Brain microvascular endothelial cell (primary cell): ENCODE data around the gene CHKA.

Experiments used
- DNase-seq: peaks from one replicate; pipeline ENCODE4 v3.0.0-alpha.2; 2020
- H3K27ac ChIP-seq: fragments of 250-450 bp; sonication (Bioruptor Pico); 2 replicates; pipeline ENCODE4 v1.5.1; 2020; ENCODE audit warnings: mild to moderate bottlenecking, moderate library complexity
- H3K27me3 ChIP-seq: fragments of 250-450 bp; sonication (Bioruptor Pico); replicated peaks from 2 replicates; pipeline ENCODE4 v1.5.1; 2020; ENCODE audit warnings: mild to moderate bottlenecking
- H3K36me3 ChIP-seq: fragments of 250-450 bp; sonication (Bioruptor Pico); replicated peaks from 2 replicates; pipeline ENCODE4 v1.5.1; 2020; ENCODE audit warnings: mild to moderate bottlenecking
- H3K4me3 ChIP-seq: 2 replicates; pipeline ENCODE4 v1.5.1; 2011; ENCODE audit warnings: low read depth, mild to moderate bottlenecking, control low read depth, low read length, moderate library complexity
- in situ Hi-C: cut with HindIII; loops from 2 replicates; pipeline ENCODE4 v1.10.0; 2017; ENCODE audit warnings: low sequenced_read_pairs, low pct_ligation_motif_present
- TF ChIP-seq, protein P1 (sequence below): IDR thresholded peaks from 2 replicates; pipeline ENCODE4 v1.5.1; 2011; ENCODE audit warnings: low read depth, mild to moderate bottlenecking, moderate library complexity, low read length, control low read depth, inconsistent platforms; ENCODE audit errors: missing control alignments

Gene CHKA

GRCh38 chr11:68165601-68166000 is 44.4 kb upstream of the CHKA start:
- no peak overlapping the region for H3K27ac ChIP-seq
- in situ Hi-C loops: no loop called here
- no peaks in the 10 kb centered on the region for H3K27me3 ChIP-seq

GRCh38 chr11:68164437-68164836 is 43.2 kb upstream of the CHKA start:
- TF ChIP-seq, protein P1, sequence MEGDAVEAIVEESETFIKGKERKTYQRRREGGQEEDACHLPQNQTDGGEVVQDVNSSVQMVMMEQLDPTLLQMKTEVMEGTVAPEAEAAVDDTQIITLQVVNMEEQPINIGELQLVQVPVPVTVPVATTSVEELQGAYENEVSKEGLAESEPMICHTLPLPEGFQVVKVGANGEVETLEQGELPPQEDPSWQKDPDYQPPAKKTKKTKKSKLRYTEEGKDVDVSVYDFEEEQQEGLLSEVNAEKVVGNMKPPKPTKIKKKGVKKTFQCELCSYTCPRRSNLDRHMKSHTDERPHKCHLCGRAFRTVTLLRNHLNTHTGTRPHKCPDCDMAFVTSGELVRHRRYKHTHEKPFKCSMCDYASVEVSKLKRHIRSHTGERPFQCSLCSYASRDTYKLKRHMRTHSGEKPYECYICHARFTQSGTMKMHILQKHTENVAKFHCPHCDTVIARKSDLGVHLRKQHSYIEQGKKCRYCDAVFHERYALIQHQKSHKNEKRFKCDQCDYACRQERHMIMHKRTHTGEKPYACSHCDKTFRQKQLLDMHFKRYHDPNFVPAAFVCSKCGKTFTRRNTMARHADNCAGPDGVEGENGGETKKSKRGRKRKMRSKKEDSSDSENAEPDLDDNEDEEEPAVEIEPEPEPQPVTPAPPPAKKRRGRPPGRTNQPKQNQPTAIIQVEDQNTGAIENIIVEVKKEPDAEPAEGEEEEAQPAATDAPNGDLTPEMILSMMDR: no peak
- Histone ChIP-seq H3K36me3 (peaks cover 40% of the 10 kb centered on the region), H3K4me3 (no peak overlapping the region), H3K27me3 (no peaks in the 10 kb centered on the region), H3K27ac (no peak overlapping the region)
- peak; percentile 24 for DNase-seq
- in situ Hi-C loops: no loop called here

More at GRCh38 chr11:68165601-68166000, 44.4 kb upstream of the CHKA start:
- TF ChIP-seq, protein P1: no peak
- H3K4me3 ChIP-seq: no peak overlapping the region
- H3K36me3 ChIP-seq: peaks cover 52% of the 10 kb centered on the region
- DNase-seq: no peak

DNA sequence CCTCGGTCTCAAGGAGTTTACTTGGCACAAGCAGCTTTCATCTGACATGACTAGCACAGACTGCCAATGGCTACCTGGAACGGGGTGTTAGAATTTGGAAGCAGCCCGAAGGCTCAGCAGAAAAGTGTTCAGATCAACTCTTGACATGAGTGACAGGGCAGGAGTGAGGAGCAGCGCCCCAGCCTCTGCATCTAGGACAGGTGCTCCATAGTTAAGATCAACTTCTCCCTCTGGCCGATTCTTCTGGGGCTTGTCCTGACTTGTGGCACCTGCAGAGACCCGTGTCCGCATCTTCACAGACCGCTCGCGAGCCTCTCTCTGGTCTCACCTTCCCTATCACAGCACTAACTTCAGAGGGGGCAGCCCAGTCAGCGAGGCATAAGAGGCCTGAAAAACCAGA is 42.5 kb upstream of the CHKA start:
- TF ChIP-seq, protein P1: no peak
- in situ Hi-C loops: no loop called here

DNA sequence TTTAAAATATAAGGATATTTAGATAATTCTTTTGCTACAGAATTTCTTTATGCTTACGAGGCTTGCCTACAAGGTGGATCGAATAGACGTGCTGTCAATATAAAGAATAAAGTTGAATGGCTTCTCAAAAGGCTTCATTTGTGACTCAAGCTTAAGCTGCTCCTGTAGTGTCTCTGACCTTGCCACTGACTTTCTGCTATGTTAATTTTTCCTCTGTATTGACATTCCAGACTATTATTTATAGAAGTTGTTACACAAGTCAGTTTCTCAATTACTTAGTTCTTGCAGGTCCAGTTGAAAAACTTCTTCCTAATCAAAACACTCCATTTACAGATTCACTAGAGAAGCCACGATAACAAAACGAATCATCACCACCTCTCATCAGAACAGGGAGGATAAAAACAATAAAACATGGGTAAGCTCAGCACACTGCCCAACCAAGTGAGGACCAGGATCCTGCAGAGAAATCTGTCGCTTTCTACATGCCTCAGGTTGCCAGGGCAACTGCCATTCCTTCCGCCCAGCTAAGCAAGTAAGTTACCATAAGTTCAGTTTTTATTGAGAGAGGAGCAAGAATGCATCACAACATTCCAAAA is 39.0 kb upstream of the CHKA start:
- TF ChIP-seq, protein P1: no peak
- Histone ChIP-seq H3K27ac (no peak overlapping the region), H3K27me3 (no peaks in the 10 kb centered on the region), H3K4me3 (no peak overlapping the region), H3K36me3 (peaks cover 12% of the 10 kb centered on the region)
- no peak for DNase-seq
- in situ Hi-C loops: no loop called here

More for the DNA sequence above, 42.5 kb upstream of the CHKA start:
- no peak overlapping the region for H3K27ac ChIP-seq
- no peaks in the 10 kb centered on the region for H3K27me3 ChIP-seq
- DNase-seq: no peak
- H3K4me3 ChIP-seq: no peak overlapping the region
- peaks cover 33% of the 10 kb centered on the region for H3K36me3 ChIP-seq

DNA sequence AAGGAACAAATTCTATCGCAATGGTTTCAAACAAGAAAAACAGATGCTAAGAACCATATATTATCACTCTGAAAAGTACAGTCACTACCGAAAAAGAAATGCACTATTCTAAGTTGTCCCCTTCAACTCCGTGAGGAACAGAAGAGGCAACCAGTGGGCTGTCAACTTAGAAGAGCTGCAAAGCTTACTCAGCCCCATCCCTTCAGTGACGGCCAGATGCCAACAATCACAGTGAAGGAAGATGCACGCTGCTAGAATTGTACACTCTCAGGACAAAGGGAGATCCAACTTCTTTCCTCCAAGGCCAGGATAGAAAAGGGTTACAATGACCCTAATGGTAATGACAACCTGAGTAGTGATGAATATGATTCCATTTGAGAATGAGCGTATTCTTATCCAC is 38.5 kb upstream of the CHKA start:
- in situ Hi-C loops: no loop called here
- Histone ChIP-seq H3K27ac (no peak overlapping the region), H3K36me3 (peaks cover 12% of the 10 kb centered on the region), H3K27me3 (no peaks in the 10 kb centered on the region), H3K4me3 (no peak overlapping the region)
- no peak for DNase-seq
- TF ChIP-seq, protein P1: no peak

GRCh38 chr11:68159161-68159560 is 38.0 kb upstream of the CHKA start:
- in situ Hi-C loops: no loop called here
- TF ChIP-seq, protein P1: no peak
- no peak overlapping the region for H3K4me3 ChIP-seq
- no peak for DNase-seq
- H3K27me3 ChIP-seq: no peaks in the 10 kb centered on the region
- no peak overlapping the region for H3K27ac ChIP-seq
- H3K36me3 ChIP-seq: peaks cover 12% of the 10 kb centered on the region
